ENCODE measurements around the gene ZNF576. TPM values are rescaled to one million over a fixed set of nuclear protein-coding genes. Genes with fewer than 3 reads are reported as not detected.
A peak's percentile ranks its signal among the peaks of the same experiment; 100 is the strongest.

The ZNF576 gene
- total RNA-seq, 1 donor from 2014 or later, result 21.9 TPM

DNA sequence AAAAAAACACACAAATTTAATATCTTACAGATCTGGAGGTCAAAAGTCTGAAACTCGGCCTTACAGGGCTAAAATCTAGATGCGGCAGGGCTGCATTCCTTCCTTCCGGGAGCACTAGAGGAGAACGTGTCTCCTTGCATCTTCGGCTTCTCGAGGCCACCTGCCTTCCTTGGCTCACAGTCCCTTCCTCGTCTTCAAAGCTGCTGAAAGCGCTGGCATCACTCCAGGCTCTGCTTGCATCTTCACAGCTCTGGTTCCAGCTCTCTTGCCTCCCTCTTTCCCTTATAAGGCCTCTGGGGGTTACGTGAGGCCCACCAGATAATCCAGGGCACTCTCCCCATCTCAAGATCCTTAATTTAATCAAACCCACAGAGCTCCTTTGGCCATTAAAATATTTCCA lies 31.6 kb upstream of the ZNF576 start:
- no peak for DNase-seq (ENCODE audit: extremely low spot score in 2 of 2)
- no peak overlapping the region for H3K27ac ChIP-seq
- peaks cover 0 to 6% of the 10 kb centered on the region in 2 donors for H3K36me3 ChIP-seq
- H3K4me3 ChIP-seq, result no peak overlapping the region
- H3K9me3 ChIP-seq, result no peaks in the 10 kb centered on the region
- intact Hi-C loops (cut with DNase I), result loop anchor here (10.0 kb wide), 1 partner anchor 90 kb away; no protein-coding TSS in a partner anchor
- H3K4me1 ChIP-seq, result peaks cover 9% of the 10 kb centered on the region
- TF ChIP-seq POLR2AphosphoS5 (IDR thresholded peaks at IDR 0.05; ENCODE audit: insufficient read depth in 1 of 2, low read depth in 1 of 2) (no peak), POLR2A (IDR thresholded peaks at IDR 0.05) (no peak)
- TF ChIP-seq, protein P1, sequence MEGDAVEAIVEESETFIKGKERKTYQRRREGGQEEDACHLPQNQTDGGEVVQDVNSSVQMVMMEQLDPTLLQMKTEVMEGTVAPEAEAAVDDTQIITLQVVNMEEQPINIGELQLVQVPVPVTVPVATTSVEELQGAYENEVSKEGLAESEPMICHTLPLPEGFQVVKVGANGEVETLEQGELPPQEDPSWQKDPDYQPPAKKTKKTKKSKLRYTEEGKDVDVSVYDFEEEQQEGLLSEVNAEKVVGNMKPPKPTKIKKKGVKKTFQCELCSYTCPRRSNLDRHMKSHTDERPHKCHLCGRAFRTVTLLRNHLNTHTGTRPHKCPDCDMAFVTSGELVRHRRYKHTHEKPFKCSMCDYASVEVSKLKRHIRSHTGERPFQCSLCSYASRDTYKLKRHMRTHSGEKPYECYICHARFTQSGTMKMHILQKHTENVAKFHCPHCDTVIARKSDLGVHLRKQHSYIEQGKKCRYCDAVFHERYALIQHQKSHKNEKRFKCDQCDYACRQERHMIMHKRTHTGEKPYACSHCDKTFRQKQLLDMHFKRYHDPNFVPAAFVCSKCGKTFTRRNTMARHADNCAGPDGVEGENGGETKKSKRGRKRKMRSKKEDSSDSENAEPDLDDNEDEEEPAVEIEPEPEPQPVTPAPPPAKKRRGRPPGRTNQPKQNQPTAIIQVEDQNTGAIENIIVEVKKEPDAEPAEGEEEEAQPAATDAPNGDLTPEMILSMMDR (IDR thresholded peaks at IDR 0.05), result no peak
- H3K27me3 ChIP-seq, result no peaks in the 10 kb centered on the region

DNA sequence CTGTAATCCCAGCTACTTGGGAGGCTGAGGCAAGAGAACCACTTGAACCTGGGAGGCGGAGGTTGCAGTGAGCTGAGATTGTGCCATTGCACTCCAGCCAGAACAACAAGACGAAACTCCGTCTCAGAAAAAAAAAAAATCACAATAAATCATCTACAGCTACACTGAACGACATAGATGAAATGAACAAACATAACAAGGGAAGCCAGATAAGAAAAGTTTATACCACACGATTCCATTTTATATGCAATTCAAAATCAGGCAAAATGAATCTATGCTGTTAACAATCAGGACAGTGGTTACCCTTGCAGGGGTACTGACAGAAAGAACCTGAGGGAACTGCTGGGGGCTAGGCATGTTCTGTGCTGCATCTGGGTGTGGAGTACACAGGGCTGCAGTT lies 26.7 kb upstream of the ZNF576 start:
- H3K4me1 ChIP-seq, result peaks cover 6% of the 10 kb centered on the region
- H3K27ac ChIP-seq, result no peak overlapping the region
- H3K36me3 ChIP-seq, result no peaks in the 10 kb centered on the region
- H3K27me3 ChIP-seq, result no peaks in the 10 kb centered on the region
- no peaks in the 10 kb centered on the region for H3K9me3 ChIP-seq
- DNase-seq (ENCODE audit: extremely low spot score in 2 of 2), result no peak
- H3K4me3 ChIP-seq, result no peak overlapping the region
- TF ChIP-seq, protein P1 (IDR thresholded peaks at IDR 0.05), result no peak
- TF ChIP-seq POLR2AphosphoS5 (IDR thresholded peaks at IDR 0.05; ENCODE audit: insufficient read depth in 1 of 2, low read depth in 1 of 2), result no peak
- TF ChIP-seq POLR2A (IDR thresholded peaks at IDR 0.05), result no peak
- intact Hi-C loops (cut with DNase I), result loop anchor here (10.0 kb wide), 1 partner anchor 85 kb away; no protein-coding TSS in a partner anchor

DNA sequence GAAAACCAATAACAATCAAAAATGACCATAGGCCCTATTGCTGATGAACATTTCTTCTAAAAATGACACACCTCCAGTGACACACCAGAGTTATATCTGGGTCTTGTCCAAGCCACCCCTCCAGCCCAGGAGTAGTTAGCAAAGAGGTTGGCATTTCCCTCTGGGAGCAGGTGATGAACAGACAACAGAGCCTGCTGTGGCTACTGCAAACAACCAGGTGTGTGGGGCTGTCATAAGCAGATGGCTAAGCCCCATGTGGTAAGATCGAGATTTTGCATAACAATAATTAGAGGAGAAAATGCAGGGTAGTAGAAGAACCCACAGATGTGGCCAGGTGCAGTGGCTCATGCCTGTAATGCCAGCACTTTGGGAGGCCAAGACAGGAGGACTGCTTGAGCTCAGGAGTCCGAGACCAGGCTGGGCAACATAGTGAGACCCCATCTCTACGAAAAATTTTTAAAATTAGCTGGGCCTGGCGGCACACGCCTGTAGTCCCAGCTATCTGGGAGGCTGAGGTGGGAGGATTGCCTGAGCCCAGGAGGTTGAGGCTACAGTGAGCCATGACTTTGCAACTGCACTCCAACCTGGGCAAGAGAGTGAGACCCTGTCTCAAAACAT lies 26.1 kb upstream of the ZNF576 start:
- Histone ChIP-seq H3K27ac (no peak overlapping the region), H3K36me3 (no peaks in the 10 kb centered on the region), H3K4me3 (no peak overlapping the region), H3K4me1 (peaks cover 11% of the 10 kb centered on the region), H3K9me3 (no peaks in the 10 kb centered on the region), H3K27me3 (no peaks in the 10 kb centered on the region)
- no peak for DNase-seq (ENCODE audit: extremely low spot score in 2 of 2)
- intact Hi-C loops (cut with DNase I), result no loop called here
- TF ChIP-seq, protein P1 (IDR thresholded peaks at IDR 0.05), result no peak
- TF ChIP-seq POLR2AphosphoS5 (IDR thresholded peaks at IDR 0.05; ENCODE audit: insufficient read depth in 1 of 2, low read depth in 1 of 2) (no peak), POLR2A (IDR thresholded peaks at IDR 0.05) (no peak)

DNA sequence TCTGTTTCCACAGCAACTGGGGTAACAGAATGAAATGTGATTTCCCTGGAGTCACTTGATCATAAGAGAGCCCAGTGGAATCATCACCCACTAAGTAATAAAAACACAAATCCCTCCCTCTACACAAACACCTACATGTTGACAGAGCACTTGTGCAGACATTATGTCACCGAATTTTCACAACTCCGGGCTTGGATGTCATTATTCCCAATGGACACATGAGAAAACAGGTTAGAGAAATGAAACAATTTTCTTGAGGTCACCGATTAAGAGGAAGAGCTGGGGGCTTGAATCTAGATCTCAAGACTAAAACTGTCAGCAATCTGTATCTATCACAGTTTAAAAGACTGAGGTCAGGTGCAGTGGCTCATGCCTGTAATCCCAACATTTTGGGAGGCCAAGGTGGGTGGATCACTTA lies 24.2 kb upstream of the ZNF576 start:
- peaks cover 17% of the 10 kb centered on the region for H3K4me1 ChIP-seq
- intact Hi-C loops (cut with DNase I), result no loop called here
- no peaks in the 10 kb centered on the region for H3K9me3 ChIP-seq
- no peak for TF ChIP-seq POLR2A (IDR thresholded peaks at IDR 0.05)
- TF ChIP-seq POLR2AphosphoS5 (IDR thresholded peaks at IDR 0.05; ENCODE audit: insufficient read depth in 1 of 2, low read depth in 1 of 2), result no peak
- TF ChIP-seq, protein P1 (IDR thresholded peaks at IDR 0.05), result no peak
- H3K27me3 ChIP-seq, result no peaks in the 10 kb centered on the region
- H3K27ac ChIP-seq, result no peak overlapping the region
- no peaks in the 10 kb centered on the region for H3K36me3 ChIP-seq
- no peak for DNase-seq (ENCODE audit: extremely low spot score in 2 of 2)
- no peak overlapping the region for H3K4me3 ChIP-seq

DNA sequence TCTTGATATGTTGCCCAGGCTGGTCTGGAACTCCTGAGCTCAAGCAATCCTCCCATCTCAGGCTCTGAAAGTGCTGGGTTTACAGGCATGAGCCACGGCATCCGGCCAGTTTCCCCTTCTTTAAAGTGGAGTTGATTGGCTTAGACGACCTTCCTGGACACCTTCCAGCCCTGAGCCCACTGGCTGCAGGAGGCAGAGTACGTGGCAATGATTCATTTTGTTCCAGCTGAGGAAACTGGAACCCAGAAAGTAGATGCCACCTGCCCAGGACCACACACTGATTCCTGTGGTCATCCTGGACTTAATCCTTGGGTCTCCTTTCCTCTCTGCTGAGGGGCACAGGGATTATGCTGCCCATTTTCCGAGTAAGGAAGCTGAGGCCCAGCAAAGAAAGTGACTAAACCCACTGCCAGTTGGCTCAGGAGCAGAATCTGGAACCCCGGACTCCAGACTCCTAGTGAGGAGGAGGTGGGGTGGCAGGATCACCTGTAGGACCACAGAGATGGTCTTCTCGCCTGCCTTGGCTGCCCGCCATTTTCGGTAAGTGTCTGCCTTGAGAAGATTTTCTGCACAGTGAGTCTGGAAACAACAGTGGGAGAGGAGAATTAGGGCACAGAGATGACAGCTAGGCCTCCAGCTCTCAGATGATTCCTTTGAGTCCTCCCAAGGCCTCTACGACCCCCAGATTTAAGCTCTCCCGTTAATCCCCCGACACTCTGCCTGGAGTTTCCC lies 21.8 kb upstream of the ZNF576 start:
- intact Hi-C loops (cut with DNase I), result loop anchor here (5.0 kb wide), 1 partner anchor 37 kb away; no protein-coding TSS in a partner anchor

More for the DNA sequence above, 21.8 kb upstream of the ZNF576 start:
- Histone ChIP-seq H3K27ac (peak overlapping the region; percentile 80), H3K4me3 (peak overlapping the region; percentile 71 to 93), H3K4me1 (peaks cover 17% of the 10 kb centered on the region), H3K27me3 (no peaks in the 10 kb centered on the region), H3K9me3 (no peaks in the 10 kb centered on the region), H3K36me3 (no peaks in the 10 kb centered on the region)
- TF ChIP-seq, protein P1 (IDR thresholded peaks at IDR 0.05), result no peak
- no peak for TF ChIP-seq POLR2A (IDR thresholded peaks at IDR 0.05)
- TF ChIP-seq POLR2AphosphoS5 (IDR thresholded peaks at IDR 0.05; ENCODE audit: insufficient read depth in 1 of 2, low read depth in 1 of 2), result no peak
- DNase-seq (ENCODE audit: extremely low spot score in 2 of 2), result no peak
